Liver (tissue), 9 donors: ENCODE measurements around the gene TMEM183A. TPM values are rescaled to one million over a fixed set of nuclear protein-coding genes. Genes with fewer than 3 reads are reported as not detected.

Source experiments
- DNase-seq: peaks from one replicate; pipeline ENCODE4 v3.0.0-alpha.2; 2017; ENCODE audit warnings: low spot score
- H3K27ac ChIP-seq, 2 donors: one replicate each; pipeline ENCODE4 v1.7.0; 2013; ENCODE audit warnings: inconsistent platforms in 2 of 2, low read length in 2 of 2, control low read depth in 1 of 2, low read depth in 1 of 2, mild to moderate bottlenecking in 1 of 2
- H3K27me3 ChIP-seq, 4 donors: one replicate each; pipeline versions ENCODE4 v1.6.1 to v1.7.0; 2013; ENCODE audit warnings: low read length in 3 of 4, inconsistent platforms in 1 of 4, mild to moderate bottlenecking in 1 of 4, moderate library complexity in 1 of 4; ENCODE audit not compliant: control insufficient read depth in 4 of 4, insufficient read depth in 4 of 4
- H3K36me3 ChIP-seq, 4 donors: one replicate each; pipeline versions ENCODE4 v1.6.1 to v1.7.0; 2013; ENCODE audit warnings: low read length in 3 of 4, mild to moderate bottlenecking in 3 of 4, low read depth in 1 of 4, moderate library complexity in 1 of 4; ENCODE audit not compliant: control insufficient read depth in 4 of 4, insufficient read depth in 3 of 4
- H3K4me1 ChIP-seq, 4 donors: one replicate each; pipeline versions ENCODE4 v1.6.1 to v1.7.0; 2013; ENCODE audit warnings: low read length in 3 of 4, mild to moderate bottlenecking in 3 of 4, moderate library complexity in 1 of 4; ENCODE audit not compliant: control insufficient read depth in 4 of 4, insufficient read depth in 4 of 4
- H3K4me3 ChIP-seq, 3 donors: one replicate each; pipeline versions ENCODE4 v1.6.1 to v1.7.0; 2013; ENCODE audit warnings: low read length in 3 of 3, control low read depth in 1 of 3, low read depth in 1 of 3, mild to moderate bottlenecking in 1 of 3
- H3K9ac ChIP-seq, 2 donors: one replicate each; pipeline ENCODE4 v1.7.0; 2013; ENCODE audit warnings: low read length in 2 of 2, mild to moderate bottlenecking in 2 of 2, moderate library complexity in 2 of 2, control low read depth in 1 of 2, low read depth in 1 of 2
- H3K9me3 ChIP-seq, 4 donors: one replicate each; pipeline versions ENCODE4 v1.6.1 to v1.7.0; 2013; ENCODE audit warnings: low read length in 3 of 4; ENCODE audit not compliant: control insufficient read depth in 4 of 4
- ATF3 ChIP-seq: IDR thresholded peaks from 2 replicates; pipeline ENCODE4 v1.6.1; 2016; ENCODE audit warnings: antibody characterized with exemption
- CTCF ChIP-seq: fragments of 150-350 bp; IDR thresholded peaks from 2 replicates; pipeline ENCODE4 v1.5.1; 2017; ENCODE audit warnings: improper control_type of control experiment, low read depth, low read length; ENCODE audit not compliant: missing input control
- EGR1 ChIP-seq, 2 donors: IDR thresholded peaks; 2 replicates each; pipeline ENCODE4 v1.6.1; 2016 to 2018; ENCODE audit warnings: antibody characterized with exemption in 2 of 2, low read depth in 2 of 2
- FOXA1 ChIP-seq: IDR thresholded peaks from 2 replicates; pipeline ENCODE4 v1.6.1; 2016; ENCODE audit warnings: antibody characterized with exemption
- FOXA2 ChIP-seq: IDR thresholded peaks from 2 replicates; pipeline ENCODE4 v1.6.1; 2016; ENCODE audit warnings: antibody characterized with exemption
- GABPA ChIP-seq, 2 donors: IDR thresholded peaks in 1 of 2; conservative IDR thresholded peaks in 1 of 2; 2 replicates each; pipeline ENCODE4 v1.6.1; 2016; ENCODE audit warnings: antibody characterized with exemption in 2 of 2, mild to moderate bottlenecking in 1 of 2, moderate library complexity in 1 of 2
- HNF4A ChIP-seq, 2 donors: conservative IDR thresholded peaks; 2 replicates each; pipeline ENCODE4 v1.6.1; 2016; ENCODE audit warnings: antibody characterized with exemption in 2 of 2, mild to moderate bottlenecking in 2 of 2
- HNF4G ChIP-seq: IDR thresholded peaks from 2 replicates; pipeline ENCODE4 v1.6.1; 2016; ENCODE audit warnings: antibody characterized with exemption
- JUND ChIP-seq, 2 donors: IDR thresholded peaks; 2 replicates each; pipeline ENCODE4 v1.6.1; 2016; ENCODE audit warnings: antibody characterized with exemption in 2 of 2
- MAX ChIP-seq: IDR thresholded peaks from 2 replicates; pipeline ENCODE4 v1.6.1; 2016; ENCODE audit warnings: antibody characterized with exemption
- NR2F2 ChIP-seq: IDR thresholded peaks from 2 replicates; pipeline ENCODE4 v1.6.1; 2016; ENCODE audit warnings: antibody characterized with exemption
- RAD21 ChIP-seq, 2 donors: IDR thresholded peaks; 2 replicates each; pipeline ENCODE4 v1.6.1; 2016; ENCODE audit warnings: antibody characterized with exemption in 2 of 2, mild to moderate bottlenecking in 2 of 2
- REST ChIP-seq: IDR thresholded peaks from 2 replicates; pipeline ENCODE4 v1.6.1; 2016; ENCODE audit warnings: antibody characterized with exemption, mild to moderate bottlenecking
- RXRA ChIP-seq, 2 donors: IDR thresholded peaks; 2 replicates each; pipeline ENCODE4 v1.6.1; 2017 to 2018; ENCODE audit warnings: antibody characterized with exemption in 2 of 2, mild to moderate bottlenecking in 1 of 2
- SP1 ChIP-seq: IDR thresholded peaks from 2 replicates; pipeline ENCODE4 v1.6.1; 2018; ENCODE audit warnings: antibody characterized with exemption, mild to moderate bottlenecking
- TAF1 ChIP-seq: conservative IDR thresholded peaks from 2 replicates; pipeline ENCODE4 v1.6.1; 2016; ENCODE audit warnings: antibody characterized with exemption, mild to moderate bottlenecking
- YY1 ChIP-seq: IDR thresholded peaks from 2 replicates; pipeline ENCODE4 v1.6.1; 2016; ENCODE audit warnings: antibody characterized with exemption, mild to moderate bottlenecking
- ZBTB33 ChIP-seq: IDR thresholded peaks from 2 replicates; pipeline ENCODE4 v1.6.1; 2016; ENCODE audit warnings: antibody characterized with exemption
- whole genome bisulfite sequencing: extraction: QIAGEN DNeasy Blood & Tissue Kit; methylation state at CpG from one replicate; pipeline ENCODE4 v1.1.7; 2013; 5-methylcytosine and 5-hydroxymethylcytosine counted together
- polyA plus RNA-seq, 2 donors: library from polyadenylated mRNA; stranded (reverse) in 1 of 2; unstranded in 1 of 2; fragments of 200-250 nt in 1 of 2; fragments of >200 nt in 1 of 2; fragmentation: Nextera tagmentation in 1 of 2; extraction: Ambion mirVana in 1 of 2; gene quantifications; one replicate each; pipeline versions ENCODE4 v1.2.1 to v1.2.3, GENCODE V29; 2013 to 2015
- total RNA-seq, 2 donors: library from RNA; depleted of rRNA; stranded (reverse); fragments of >200 nt; gene quantifications; one replicate each; pipeline ENCODE4 v1.2.3, GENCODE V29; 2014
- donor health status: healthy.
- donor health status: healthy.
- donor health status: healthy.
- donor health status: healthy.
- donor health status: healthy.

TMEM183A gene
- total and polyA plus RNA-seq, 4 donors = 21.0 to 48.9 (median 35.5) TPM

- DNase-seq = no peak
- WGBS = 75% methylated on average over 20 of the region's 20 CpGs
- TF ChIP-seq JUND (IDR thresholded peaks at IDR 0.05) = no peak
- Histone ChIP-seq H3K4me1 (no peaks in the 10 kb centered on the region), H3K36me3 (no peaks in the 10 kb centered on the region), H3K27me3 (no peaks in the 10 kb centered on the region), H3K9me3 (no peaks in the 10 kb centered on the region), H3K4me3 (no peak overlapping the region), H3K27ac (no peak overlapping the region), H3K9ac (no peak overlapping the region)
These were observed 44.7 kb downstream of the TMEM183A start for GRCh38 chr1:203051841-203052324.

GRCh38 chr1:203052601-203053000 is 45.4 kb downstream of the TMEM183A start:
- no peak overlapping the region for H3K9ac ChIP-seq
- H3K36me3 ChIP-seq = no peaks in the 10 kb centered on the region
- no peak overlapping the region for H3K4me3 ChIP-seq
- no peak overlapping the region for H3K27ac ChIP-seq
- no peaks in the 10 kb centered on the region for H3K27me3 ChIP-seq
- no peaks in the 10 kb centered on the region for H3K4me1 ChIP-seq
- DNase-seq = no peak
- H3K9me3 ChIP-seq = no peaks in the 10 kb centered on the region
- TF ChIP-seq YY1 (no peak), SP1 (no peak), GABPA (IDR thresholded peaks at IDR 0.05 in 1 of 2, conservative IDR thresholded peaks at IDR 0.05 in 1 of 2) (no peak), RXRA (IDR thresholded peaks at IDR 0.05) (no peak), RAD21 (IDR thresholded peaks at IDR 0.05) (no peak), HNF4A (conservative IDR thresholded peaks at IDR 0.05) (no peak), EGR1 (IDR thresholded peaks at IDR 0.05; ENCODE audit: low read depth in 2 of 2) (no peak), MAX (no peak), REST (no peak), ATF3 (no peak), HNF4G (no peak), FOXA2 (no peak), NR2F2 (no peak), TAF1 (no peak), CTCF (no peak), FOXA1 (no peak), ZBTB33 (no peak)
- WGBS = 93% methylated on average over 3 of the region's 3 CpGs
